ENCODE results near the gene DRGX. TPM values are rescaled to one million over a fixed set of nuclear protein-coding genes. Genes with fewer than 3 reads are reported as not detected.

Gene DRGX
- total and polyA plus RNA-seq, 2 donors (not counting 3 experiments of a cell fraction or from before 2014, with no cell fraction given) = not detected

DNA sequence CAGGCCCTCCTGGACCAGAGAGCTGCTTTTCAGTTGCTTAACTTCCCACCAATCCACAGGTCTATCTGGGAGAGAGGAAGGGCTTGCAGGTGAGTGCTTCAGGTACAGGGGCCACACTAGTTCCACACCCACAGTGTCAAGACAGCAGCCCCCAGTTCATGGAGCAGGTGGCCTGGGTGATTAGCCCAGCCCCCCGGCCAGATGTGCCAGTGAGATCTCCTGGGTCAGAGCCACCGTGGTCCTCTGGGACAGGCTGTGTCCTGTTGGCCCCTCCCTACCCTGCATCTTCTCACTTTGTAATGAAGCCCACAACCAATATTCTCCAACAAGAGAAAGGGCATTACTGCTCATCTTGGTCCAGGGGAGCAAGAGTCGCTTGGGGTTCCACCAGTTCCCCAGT lies 30.6 kb downstream of the DRGX start:
- Histone ChIP-seq H3K9ac (replicated peaks; ENCODE audit: extremely low read depth, insufficient read depth, low read length) (no peak overlapping the region), H3K4me2 (ENCODE audit: insufficient read depth, low read length) (no peak overlapping the region), H3K36me3 (ENCODE audit: control insufficient read depth in 2 of 2, extremely low read depth in 1 of 2, insufficient read depth in 2 of 2, low read length in 2 of 2) (no peaks in the 10 kb centered on the region), H3K9me1 (replicated peaks; ENCODE audit: control insufficient read depth, extremely low read depth, insufficient read depth, low read length) (no peaks in the 10 kb centered on the region), H3K27ac (ENCODE audit: insufficient read depth, low read depth, low read length) (no peak overlapping the region), H2AFZ (ENCODE audit: low read depth, low read length) (no peak overlapping the region), H4K20me1 (replicated peaks; ENCODE audit: control insufficient read depth, extremely low read depth, insufficient read depth, low read length) (no peaks in the 10 kb centered on the region), H3K4me3 (replicated peaks in 1 of 3; ENCODE audit: insufficient read depth in 1 of 3, low read depth in 1 of 3, low read length in 3 of 3) (no peak overlapping the region), H3K79me2 (ENCODE audit: control insufficient read depth, insufficient read depth, low read length) (no peaks in the 10 kb centered on the region), H3K9me3 (replicated peaks; ENCODE audit: control insufficient read depth, insufficient read depth, low read length) (no peaks in the 10 kb centered on the region), H3K27me3 (ENCODE audit: control insufficient read depth in 2 of 2, insufficient read depth in 2 of 2, low read length in 2 of 2) (no peaks in the 10 kb centered on the region), H3K4me1 (ENCODE audit: control insufficient read depth, extremely low read depth, insufficient read depth, low read length) (peaks cover 7% of the 10 kb centered on the region)
- no TSS peak for BruUV-seq (replicated peaks)
- DNase-seq (ENCODE audit: low read depth, low spot score) (no peak), FAIRE-seq (no peak)
- POLR2A ChIA-PET = no interaction called here
- CTCF ChIA-PET = interaction anchor here (1.2 kb wide), 1 partner anchor 42 kb away, joined by 3 read pairs; no protein-coding TSS in a partner anchor
- intact Hi-C loops (cut with micrococcal nuclease) (no loop called here), dilution Hi-C loops (cut with MboI; ENCODE audit: extremely low pct_ligation_motif_present, low sequenced_read_pairs) (no loop called here)
- TF ChIP-seq POLR2A (IDR thresholded peaks at IDR 0.05; ENCODE audit: low read depth, low read length) (no peak), GATA2 (IDR thresholded peaks at IDR 0.05; ENCODE audit: insufficient read depth, insufficient read length, low read depth, low read length) (no peak)
- TF ChIP-seq, protein P1, sequence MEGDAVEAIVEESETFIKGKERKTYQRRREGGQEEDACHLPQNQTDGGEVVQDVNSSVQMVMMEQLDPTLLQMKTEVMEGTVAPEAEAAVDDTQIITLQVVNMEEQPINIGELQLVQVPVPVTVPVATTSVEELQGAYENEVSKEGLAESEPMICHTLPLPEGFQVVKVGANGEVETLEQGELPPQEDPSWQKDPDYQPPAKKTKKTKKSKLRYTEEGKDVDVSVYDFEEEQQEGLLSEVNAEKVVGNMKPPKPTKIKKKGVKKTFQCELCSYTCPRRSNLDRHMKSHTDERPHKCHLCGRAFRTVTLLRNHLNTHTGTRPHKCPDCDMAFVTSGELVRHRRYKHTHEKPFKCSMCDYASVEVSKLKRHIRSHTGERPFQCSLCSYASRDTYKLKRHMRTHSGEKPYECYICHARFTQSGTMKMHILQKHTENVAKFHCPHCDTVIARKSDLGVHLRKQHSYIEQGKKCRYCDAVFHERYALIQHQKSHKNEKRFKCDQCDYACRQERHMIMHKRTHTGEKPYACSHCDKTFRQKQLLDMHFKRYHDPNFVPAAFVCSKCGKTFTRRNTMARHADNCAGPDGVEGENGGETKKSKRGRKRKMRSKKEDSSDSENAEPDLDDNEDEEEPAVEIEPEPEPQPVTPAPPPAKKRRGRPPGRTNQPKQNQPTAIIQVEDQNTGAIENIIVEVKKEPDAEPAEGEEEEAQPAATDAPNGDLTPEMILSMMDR (IDR thresholded peaks at IDR 0.05; ENCODE audit: extremely low read depth in 1 of 2, insufficient read depth in 1 of 2, low read depth in 1 of 2, low read length in 2 of 2) = no peak

DNA sequence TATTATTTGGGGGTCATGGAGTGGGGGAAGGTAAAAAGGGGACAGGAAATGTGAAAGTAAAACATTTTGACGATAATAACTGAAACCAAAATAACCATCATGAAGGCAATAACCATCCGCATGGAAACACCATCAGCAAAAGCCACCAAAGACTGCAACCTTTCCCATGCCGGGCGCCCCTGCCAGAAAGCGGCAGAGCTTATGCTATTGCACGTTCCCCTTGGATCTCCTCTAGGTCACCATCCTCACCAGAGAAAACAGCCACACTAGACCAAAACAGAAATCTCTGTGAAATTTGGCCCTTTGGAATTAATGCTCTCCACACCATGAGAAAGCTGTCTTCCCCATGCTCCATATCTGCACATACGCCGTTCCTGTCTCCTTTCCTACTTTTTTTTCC lies 31.1 kb downstream of the DRGX start:
- H3K4me2 ChIP-seq (ENCODE audit: insufficient read depth, low read length) = no peak overlapping the region
- H3K9me3 ChIP-seq (replicated peaks; ENCODE audit: control insufficient read depth, insufficient read depth, low read length) = no peaks in the 10 kb centered on the region
- CTCF ChIA-PET = no interaction called here
- H3K27ac ChIP-seq (ENCODE audit: insufficient read depth, low read depth, low read length) = no peak overlapping the region
- DNase-seq (ENCODE audit: low read depth, low spot score) (no peak), FAIRE-seq (no peak)
- intact Hi-C loops (cut with micrococcal nuclease) (no loop called here), dilution Hi-C loops (cut with MboI; ENCODE audit: extremely low pct_ligation_motif_present, low sequenced_read_pairs) (no loop called here)
- peaks cover 6% of the 10 kb centered on the region for H3K4me1 ChIP-seq (ENCODE audit: control insufficient read depth, extremely low read depth, insufficient read depth, low read length)
- H3K79me2 ChIP-seq (ENCODE audit: control insufficient read depth, insufficient read depth, low read length) = no peaks in the 10 kb centered on the region
- H2AFZ ChIP-seq (ENCODE audit: low read depth, low read length) = no peak overlapping the region
- no peak for TF ChIP-seq JUN (IDR thresholded peaks at IDR 0.05; ENCODE audit: borderline replicate concordance, insufficient read depth, insufficient read length, low read depth)
- TF ChIP-seq, protein P2, sequence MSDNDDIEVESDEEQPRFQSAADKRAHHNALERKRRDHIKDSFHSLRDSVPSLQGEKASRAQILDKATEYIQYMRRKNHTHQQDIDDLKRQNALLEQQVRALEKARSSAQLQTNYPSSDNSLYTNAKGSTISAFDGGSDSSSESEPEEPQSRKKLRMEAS (IDR thresholded peaks at IDR 0.05; ENCODE audit: insufficient read depth, insufficient read length) = no peak
- no peak for TF ChIP-seq POLR2A (IDR thresholded peaks at IDR 0.05; ENCODE audit: low read depth, low read length)
- TF ChIP-seq FOS (IDR thresholded peaks at IDR 0.05; ENCODE audit: borderline replicate concordance, insufficient read depth, low read length) = no peak
- TF ChIP-seq, protein P1 (IDR thresholded peaks at IDR 0.05; ENCODE audit: extremely low read depth in 1 of 2, insufficient read depth in 1 of 2, low read depth in 1 of 2, low read length in 2 of 2) = no peak
- TF ChIP-seq GATA2 (IDR thresholded peaks at IDR 0.05; ENCODE audit: insufficient read depth, insufficient read length, low read depth, low read length) = no peak
- no peak for TF ChIP-seq MYC (IDR thresholded peaks at IDR 0.05; ENCODE audit: low read depth, low read length)
- TF ChIP-seq POLR2AphosphoS5 (IDR thresholded peaks at IDR 0.05; ENCODE audit: insufficient read depth, low read depth, low read length) = no peak
- no peak for TF ChIP-seq EZH2 (IDR thresholded peaks at IDR 0.05; ENCODE audit: borderline replicate concordance, low read depth, low read length, severe bottlenecking)
- no peaks in the 10 kb centered on the region for H3K9me1 ChIP-seq (replicated peaks; ENCODE audit: control insufficient read depth, extremely low read depth, insufficient read depth, low read length)
- no peak overlapping the region for H3K9ac ChIP-seq (replicated peaks; ENCODE audit: extremely low read depth, insufficient read depth, low read length)
- H3K4me3 ChIP-seq (replicated peaks in 1 of 3; ENCODE audit: insufficient read depth in 1 of 3, low read depth in 1 of 3, low read length in 3 of 3) = no peak overlapping the region
- H4K20me1 ChIP-seq (replicated peaks; ENCODE audit: control insufficient read depth, extremely low read depth, insufficient read depth, low read length) = no peaks in the 10 kb centered on the region
- no TSS peak for BruUV-seq (replicated peaks)
- no peaks in the 10 kb centered on the region for H3K27me3 ChIP-seq (ENCODE audit: control insufficient read depth in 2 of 2, insufficient read depth in 2 of 2, low read length in 2 of 2)
- H3K36me3 ChIP-seq (ENCODE audit: control insufficient read depth in 2 of 2, extremely low read depth in 1 of 2, insufficient read depth in 2 of 2, low read length in 2 of 2) = no peaks in the 10 kb centered on the region
- POLR2A ChIA-PET = no interaction called here

Data from endothelial cell of umbilical vein (primary cell).